ENCODE data around the gene LLGL2. TPM values are rescaled to one million over a fixed set of nuclear protein-coding genes. Genes with fewer than 3 reads are reported as not detected.

The LLGL2 gene
- total RNA-seq, 4 donors from 2014 or later = 0.78 to 7.1 (median 1.4) TPM

GRCh38 chr17:75614556-75615270 lies 89.2 kb downstream of the LLGL2 start:
- Histone ChIP-seq H3K4me1 (no peaks in the 10 kb centered on the region), H3K9me3 (no peaks in the 10 kb centered on the region), H3K36me3 (peaks cover 0 to 6% of the 10 kb centered on the region in 2 donors), H3K4me3 (no peak overlapping the region), H3K27me3 (no peaks in the 10 kb centered on the region), H3K27ac (no peak overlapping the region)
- TF ChIP-seq CTCF (IDR thresholded peaks at IDR 0.05 in 4 of 5, conservative IDR thresholded peaks at IDR 0.05 in 1 of 5) (no peak), POLR2A (IDR thresholded peaks at IDR 0.05) (no peak)
- DNase-seq (no peak), ATAC-seq (no peak)
- intact Hi-C loops (cut with DNase I; ENCODE audit: low total_unique reads) (no loop called here), in situ Hi-C loops (cut with MboI; ENCODE audit: low sequenced_read_pairs in 4 of 4) (no loop called here)

DNA sequence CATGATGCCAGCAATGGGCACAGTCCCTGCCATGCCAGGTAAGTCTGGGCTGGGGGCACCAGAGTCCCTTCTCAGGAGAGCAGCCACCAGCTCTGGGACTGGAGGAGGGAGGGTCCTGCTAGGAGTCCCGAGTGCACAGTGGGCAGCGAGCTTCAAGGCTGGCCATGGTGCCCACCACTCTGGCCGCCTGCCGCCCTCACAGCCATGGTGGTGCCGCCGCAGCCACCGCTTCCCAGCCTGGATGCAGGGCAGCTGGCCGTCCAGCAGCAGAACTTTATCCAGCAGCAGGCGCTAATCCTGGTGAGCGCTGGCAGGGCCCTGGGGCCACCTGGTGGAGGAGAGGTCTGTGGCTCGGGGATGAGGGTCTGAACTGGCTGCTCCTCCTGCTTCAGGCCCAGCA lies 89.8 kb downstream of the LLGL2 start:
- H3K4me3 ChIP-seq = no peak overlapping the region
- no peaks in the 10 kb centered on the region for H3K27me3 ChIP-seq
- no peaks in the 10 kb centered on the region for H3K4me1 ChIP-seq
- ATAC-seq (no peak), DNase-seq (no peak)
- in situ Hi-C loops (cut with MboI; ENCODE audit: low sequenced_read_pairs in 4 of 4) (no loop called here), intact Hi-C loops (cut with DNase I; ENCODE audit: low total_unique reads) (no loop called here)
- H3K9me3 ChIP-seq = no peaks in the 10 kb centered on the region
- H3K36me3 ChIP-seq = peaks cover 0 to 6% of the 10 kb centered on the region in 2 donors
- TF ChIP-seq CTCF (IDR thresholded peaks at IDR 0.05 in 4 of 5, conservative IDR thresholded peaks at IDR 0.05 in 1 of 5) = no peak
- no peak overlapping the region for H3K27ac ChIP-seq

DNA sequence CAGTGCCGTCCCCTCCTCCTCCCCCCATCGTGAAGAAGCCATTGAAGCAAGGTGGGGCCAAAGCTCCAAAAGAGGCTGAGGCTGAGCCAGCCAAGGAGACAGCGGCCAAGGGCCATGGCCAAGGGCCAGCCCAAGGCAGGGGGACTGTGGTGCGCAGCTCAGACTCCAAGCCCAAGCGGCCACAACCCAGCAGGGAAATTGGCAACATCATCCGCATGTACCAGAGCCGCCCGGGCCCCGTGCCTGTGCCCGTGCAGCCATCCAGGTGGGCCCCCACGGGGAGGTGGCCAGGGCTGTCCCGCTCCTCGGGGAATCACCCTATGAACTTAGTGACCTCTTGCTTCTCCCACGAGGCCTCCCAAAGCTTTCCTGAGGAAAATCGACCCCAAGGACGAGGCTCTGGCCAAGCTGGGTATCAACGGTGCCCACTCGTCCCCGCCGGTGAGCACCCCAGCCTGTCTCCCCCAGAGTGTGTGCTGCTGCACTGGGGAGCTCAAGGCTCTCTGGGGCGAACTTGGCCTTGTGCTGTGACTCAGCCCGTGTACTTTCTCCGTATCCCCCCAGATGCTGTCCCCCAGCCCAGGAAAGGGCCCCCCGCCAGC lies 91.1 kb downstream of the LLGL2 start:
- TF ChIP-seq CTCF (IDR thresholded peaks at IDR 0.05 in 4 of 5, conservative IDR thresholded peaks at IDR 0.05 in 1 of 5) = no peak
- TF ChIP-seq POLR2A (IDR thresholded peaks at IDR 0.05) = no peak
- H3K4me3 ChIP-seq = no peak overlapping the region
- no peak for ATAC-seq
- intact Hi-C loops (cut with DNase I; ENCODE audit: low total_unique reads) = no loop called here
- in situ Hi-C loops (cut with MboI; ENCODE audit: low sequenced_read_pairs in 4 of 4) = no loop called here
- H3K4me1 ChIP-seq = no peaks in the 10 kb centered on the region
- no peak overlapping the region for H3K27ac ChIP-seq
- DNase-seq = no peak
- peaks cover 0 to 6% of the 10 kb centered on the region in 2 donors for H3K36me3 ChIP-seq
- no peaks in the 10 kb centered on the region for H3K27me3 ChIP-seq
- H3K9me3 ChIP-seq = no peaks in the 10 kb centered on the region

- DNase-seq = no peak
- H3K4me3 ChIP-seq = no peak overlapping the region
- intact Hi-C loops (cut with DNase I; ENCODE audit: low total_unique reads) (no loop called here), in situ Hi-C loops (cut with MboI; ENCODE audit: low sequenced_read_pairs in 4 of 4) (no loop called here)
- TF ChIP-seq CTCF (IDR thresholded peaks at IDR 0.05 in 4 of 5, conservative IDR thresholded peaks at IDR 0.05 in 1 of 5) (no peak), POLR2A (IDR thresholded peaks at IDR 0.05) (no peak)
- H3K27me3 ChIP-seq = no peaks in the 10 kb centered on the region
- peaks cover 0 to 6% of the 10 kb centered on the region in 2 donors for H3K36me3 ChIP-seq
- no peak overlapping the region for H3K27ac ChIP-seq
- ATAC-seq = no peak
- no peaks in the 10 kb centered on the region for H3K9me3 ChIP-seq
- H3K4me1 ChIP-seq = no peaks in the 10 kb centered on the region
These were observed 91.7 kb downstream of the LLGL2 start for GRCh38 chr17:75617218-75617617.
